Measurements from ENCODE around the gene ANKK1. TPM values are rescaled to one million over a fixed set of nuclear protein-coding genes. Genes with fewer than 3 reads are reported as not detected.

ANKK1 gene
- total and polyA plus RNA-seq, 2 of the 8 experiments (the other 6 are each of a cell fraction or from before 2014, with no cell fraction given) = 0.11 TPM; not detected in 1

DNA sequence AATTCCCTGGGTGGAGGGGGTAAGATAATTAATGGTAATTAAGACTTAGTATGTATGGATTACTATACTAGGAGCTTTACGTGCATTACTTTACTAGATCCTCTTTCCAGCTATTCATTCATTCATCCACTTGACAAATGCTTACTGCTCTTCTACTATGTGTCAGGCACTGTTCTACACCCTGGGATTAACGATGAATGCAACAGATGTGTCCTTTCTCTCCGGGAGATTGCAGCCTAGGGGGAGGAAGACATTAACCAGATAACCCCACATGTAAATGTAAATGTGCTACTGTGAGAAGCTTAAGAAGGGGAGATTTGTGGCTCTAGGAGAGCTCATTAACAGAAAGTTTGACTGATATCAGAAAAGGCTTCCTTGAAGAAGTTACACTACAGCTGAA, 1.7 kb downstream of the ANKK1 start:
- Histone ChIP-seq H3K4ac (replicated peaks; ENCODE audit: insufficient read length, low read depth, low read length) (no peak overlapping the region), H3K79me2 (ENCODE audit: control insufficient read depth in 1 of 2, insufficient read depth in 2 of 2, low read length in 2 of 2) (no peaks in the 10 kb centered on the region), H3K14ac (ENCODE audit: insufficient read length) (no peak overlapping the region), H4K5ac (ENCODE audit: insufficient read length, low read depth, low read length) (no peak overlapping the region), H2BK15ac (ENCODE audit: low read length) (no peak overlapping the region), H3K27ac (ENCODE audit: low read depth, low read length) (no peak overlapping the region), H2AFZ (ENCODE audit: low read length) (no peak overlapping the region), H3K9me3 (ENCODE audit: insufficient read depth in 2 of 2, low read depth in 1 of 2, low read length in 1 of 2) (no peaks in the 10 kb centered on the region), H3K56ac (replicated peaks; ENCODE audit: insufficient read length, low read depth, low read length) (no peak overlapping the region), H3K23ac (ENCODE audit: insufficient read length) (no peak overlapping the region), H3K36me3 (ENCODE audit: control insufficient read depth in 2 of 4, insufficient read depth in 4 of 4, low read length in 3 of 4) (no peaks in the 10 kb centered on the region), H3K23me2 (ENCODE audit: low read depth, low read length) (no peaks in the 10 kb centered on the region), H2BK5ac (ENCODE audit: low read depth, low read length) (no peak overlapping the region), H3K27me3 (replicated peaks in 1 of 4; ENCODE audit: control insufficient read depth in 3 of 4, extremely low read depth in 1 of 4, insufficient read depth in 3 of 4, low read length in 3 of 4) (peaks cover 0 to 8% (median 4%) of the 10 kb centered on the region in 4 experiments; a peak in 3 of 7 replicates), H2BK20ac (ENCODE audit: low read length) (no peak overlapping the region), H4K8ac (ENCODE audit: extremely low read depth, insufficient read depth, low read length) (no peak overlapping the region), H3K4me3 (ENCODE audit: extremely low read depth in 1 of 4, insufficient read depth in 2 of 4, low read depth in 3 of 4, low read length in 4 of 4) (no peak overlapping the region), H2BK120ac (replicated peaks; ENCODE audit: low read depth, low read length) (no peak overlapping the region), H2BK12ac (ENCODE audit: low read depth, low read length) (no peak overlapping the region), H3K4me1 (replicated peaks in 1 of 4; ENCODE audit: control insufficient read depth in 3 of 4, insufficient read depth in 4 of 4, low read length in 3 of 4) (peaks cover 4 to 10% (median 8%) of the 10 kb centered on the region in 4 experiments; a peak in 5 of 7 replicates), H3K4me2 (ENCODE audit: insufficient read depth in 1 of 2, low read depth in 2 of 2, low read length in 2 of 2) (no peak overlapping the region), H2AK5ac (ENCODE audit: low read depth, low read length) (no peak overlapping the region), H3K18ac (ENCODE audit: extremely low read depth, low read length) (no peak overlapping the region), H3K79me1 (ENCODE audit: low read depth, low read length) (no peaks in the 10 kb centered on the region), H4K20me1 (replicated peaks in 1 of 2; ENCODE audit: control insufficient read depth in 1 of 2, insufficient read depth in 2 of 2, low read length in 2 of 2) (no peaks in the 10 kb centered on the region), H4K91ac (replicated peaks; ENCODE audit: insufficient read length, low read length) (no peak overlapping the region), H3K9ac (replicated peaks in 1 of 4; ENCODE audit: extremely low read depth in 1 of 4, low read depth in 3 of 4, low read length in 3 of 4) (no peak overlapping the region)
- FAIRE-seq = no peak
- CTCF ChIA-PET (ENCODE audit: partially characterized antibody) = interaction anchor here (0.7 to 4.2 kb wide), 15 partner anchors 9 to 149 kb away, joined by 3 to 18 read pairs (median 3); partner anchors contain the start of gene TTC12
- WGBS, 2 experiments (ENCODE audit: extremely low coverage in 1 of 2, insufficient coverage in 1 of 2, insufficient read length in 1 of 2, insufficient replicate concordance in 2 of 2, low coverage in 1 of 2, low lambda C conversion rate in 2 of 2, missing lambda C conversion rate in 1 of 2) = 52% methylated on average over 3 of the region's 3 CpGs; no CpG with 5 or more reads in 1 of the 2 experiments
- POLR2A ChIA-PET (ENCODE audit: partially characterized antibody) = interaction anchor here (1.1 kb wide), 1 partner anchor 12 kb away, joined by 3 read pairs; no protein-coding TSS in a partner anchor
- DNase-seq (ENCODE audit: low read depth in 1 of 2, low spot score in 2 of 2) = no peak
- TF ChIP-seq EGR1 (IDR thresholded peaks at IDR 0.05; ENCODE audit: borderline replicate concordance, low read depth, low read length) (no peak), FOSL1 (IDR thresholded peaks at IDR 0.05; ENCODE audit: insufficient read depth, low read depth, low read length) (no peak)
